Right atrium auricular region (tissue), 2 donors: ENCODE data around the gene TAOK3. TPM values are rescaled to one million over a fixed set of nuclear protein-coding genes. Genes with fewer than 3 reads are reported as not detected.
"Not testable (repeated sequence)": the region's sequence is repeated elsewhere in the genome, so short reads cannot be mapped to it uniquely, and the experiment has no call there.

ENCODE experiments used
- DNase-seq: peaks from one replicate; pipeline ENCODE4 v3.0.0-alpha.2; 2019; ENCODE audit warnings: low spot score
- H3K27ac ChIP-seq, 2 donors: fragments of 200-600 bp; sonication (generic); 1 replicate in 1 of 2; 2 replicates in 1 of 2; pipeline ENCODE4 v1.5.1; 2016 to 2019
- H3K27me3 ChIP-seq, 2 donors: fragments of 200-600 bp; sonication (generic); one replicate each; pipeline versions ENCODE4 v1.5.1 to v1.6.0; 2017 to 2019
- H3K36me3 ChIP-seq: fragments of 200-600 bp; sonication (generic); one replicate; pipeline ENCODE4 v1.5.1; 2016
- H3K4me1 ChIP-seq, 2 donors: fragments of 200-600 bp; sonication (generic); one replicate each; pipeline versions ENCODE4 v1.5.1 to v1.6.0; 2017 to 2019
- H3K4me3 ChIP-seq, 2 donors: fragments of 200-600 bp; sonication (generic); 1 replicate in 1 of 2; 2 replicates in 1 of 2; pipeline ENCODE4 v1.5.1; 2017 to 2019; ENCODE audit warnings: mild to moderate bottlenecking in 1 of 2, moderate library complexity in 1 of 2
- H3K9me3 ChIP-seq, 2 donors: fragments of 200-600 bp; sonication (generic); one replicate each; pipeline ENCODE4 v1.5.1; 2019
- CTCF ChIP-seq, 2 donors: fragments of 200-600 bp; sonication (generic); IDR thresholded peaks; one replicate each; pipeline ENCODE4 v1.5.1; 2019; ENCODE audit warnings: antibody characterized with exemption in 2 of 2
- total RNA-seq, 2 donors: library from RNA; depleted of rRNA; stranded (reverse); fragments of >200 nt; gene quantifications; one replicate each; pipeline ENCODE4 v1.1.0, GENCODE V29; 2016

TAOK3 gene
- total RNA-seq, 2 donors from 2014 or later = 18.1 to 21.1 TPM

GRCh38 chr12:118288174-118288573 is 84.5 kb downstream of the TAOK3 start:
- H3K27me3 ChIP-seq = no peaks in the 10 kb centered on the region
- no peak for TF ChIP-seq CTCF (IDR thresholded peaks at IDR 0.05)
- peaks cover 0 to 5% of the 10 kb centered on the region in 2 donors for H3K4me1 ChIP-seq
- no peaks in the 10 kb centered on the region for H3K36me3 ChIP-seq
- no peaks in the 10 kb centered on the region for H3K9me3 ChIP-seq
- H3K4me3 ChIP-seq = no peak overlapping the region
- no peak overlapping the region for H3K27ac ChIP-seq
- DNase-seq = no peak

DNA sequence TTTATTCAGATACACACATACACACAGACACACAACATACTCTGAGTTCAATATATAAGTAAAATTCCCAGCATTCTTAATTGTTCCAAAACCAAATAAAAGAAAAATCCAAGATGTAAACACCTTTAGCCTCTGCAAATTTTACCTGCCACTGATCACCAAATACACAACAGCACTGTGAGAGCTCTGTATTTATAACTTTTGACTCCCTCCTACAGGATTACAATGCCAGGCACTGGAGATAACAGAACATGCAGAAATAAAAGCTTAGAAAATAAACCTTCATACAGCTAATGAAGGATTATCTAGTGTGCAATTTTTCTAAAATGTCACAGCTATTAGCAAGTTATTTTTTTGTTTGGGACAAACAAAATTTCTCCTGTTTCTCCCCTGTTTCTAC is 85.0 kb downstream of the TAOK3 start:
- no peak overlapping the region for H3K4me3 ChIP-seq

DNA sequence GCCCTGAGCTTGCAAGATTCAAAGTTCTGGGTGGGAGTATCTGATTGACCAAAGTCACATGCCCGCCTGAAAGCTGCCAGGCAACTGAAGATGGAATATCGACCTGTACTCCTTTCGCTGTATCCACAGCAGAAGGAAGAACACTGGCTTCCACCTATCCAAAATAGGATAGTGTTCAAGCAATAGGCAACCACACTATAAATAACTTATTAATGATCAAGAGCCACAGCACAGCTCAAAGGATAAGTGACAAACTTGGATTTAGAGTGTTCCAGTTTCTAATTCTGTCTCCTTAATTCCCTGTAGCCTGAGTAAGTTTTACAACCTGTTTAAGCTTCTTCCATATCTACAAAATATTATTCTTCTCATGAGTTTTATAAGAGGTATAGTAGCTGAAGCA is 89.9 kb downstream of the TAOK3 start:
- H3K4me3 ChIP-seq = no peak overlapping the region
- no peaks in the 10 kb centered on the region for H3K27me3 ChIP-seq
- H3K27ac ChIP-seq = no peak overlapping the region
- H3K4me1 ChIP-seq = no peaks in the 10 kb centered on the region
- no peak for DNase-seq
- no peaks in the 10 kb centered on the region for H3K36me3 ChIP-seq
- H3K9me3 ChIP-seq = no peaks in the 10 kb centered on the region
- TF ChIP-seq CTCF (IDR thresholded peaks at IDR 0.05) = no peak

More for the DNA sequence above, 85.0 kb downstream of the TAOK3 start:
- no peaks in the 10 kb centered on the region for H3K36me3 ChIP-seq
- H3K27me3 ChIP-seq = no peaks in the 10 kb centered on the region
- H3K4me1 ChIP-seq = peaks cover 0 to 5% of the 10 kb centered on the region in 2 donors
- no peaks in the 10 kb centered on the region for H3K9me3 ChIP-seq
- TF ChIP-seq CTCF (IDR thresholded peaks at IDR 0.05) = no peak
- H3K27ac ChIP-seq = no peak overlapping the region
- DNase-seq = no peak

DNA sequence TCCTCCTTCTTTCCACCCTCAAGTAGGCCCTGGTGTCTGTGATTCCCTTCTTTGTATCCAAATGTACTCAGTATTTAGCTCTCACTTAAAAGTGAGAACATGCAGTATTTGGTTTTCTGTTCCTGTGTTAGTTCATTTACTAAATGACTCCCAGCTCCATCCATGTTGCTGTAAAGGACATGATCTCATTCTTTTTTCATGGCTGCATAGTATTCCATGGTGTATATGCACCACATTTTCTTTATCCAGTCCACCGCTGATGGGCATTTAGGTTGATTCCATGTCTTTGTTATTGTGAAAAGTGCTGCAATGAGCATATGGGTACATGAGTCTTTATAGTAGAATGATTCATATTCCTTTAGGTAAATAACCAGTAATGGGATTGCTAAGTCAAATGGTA is 94.4 kb downstream of the TAOK3 start:
- not testable (repeated sequence) for DNase-seq, H3K36me3 ChIP-seq, H3K27ac ChIP-seq, H3K4me3 ChIP-seq, H3K27me3 ChIP-seq, H3K4me1 ChIP-seq, H3K9me3 ChIP-seq

GRCh38 chr12:118274066-118274465 is 98.6 kb downstream of the TAOK3 start:
- Histone ChIP-seq H3K9me3 (no peaks in the 10 kb centered on the region), H3K27me3 (no peaks in the 10 kb centered on the region), H3K4me3 (no peak overlapping the region), H3K4me1 (no peaks in the 10 kb centered on the region), H3K36me3 (no peaks in the 10 kb centered on the region), H3K27ac (no peak overlapping the region)
- DNase-seq = no peak
- no peak for TF ChIP-seq CTCF (IDR thresholded peaks at IDR 0.05)

DNA sequence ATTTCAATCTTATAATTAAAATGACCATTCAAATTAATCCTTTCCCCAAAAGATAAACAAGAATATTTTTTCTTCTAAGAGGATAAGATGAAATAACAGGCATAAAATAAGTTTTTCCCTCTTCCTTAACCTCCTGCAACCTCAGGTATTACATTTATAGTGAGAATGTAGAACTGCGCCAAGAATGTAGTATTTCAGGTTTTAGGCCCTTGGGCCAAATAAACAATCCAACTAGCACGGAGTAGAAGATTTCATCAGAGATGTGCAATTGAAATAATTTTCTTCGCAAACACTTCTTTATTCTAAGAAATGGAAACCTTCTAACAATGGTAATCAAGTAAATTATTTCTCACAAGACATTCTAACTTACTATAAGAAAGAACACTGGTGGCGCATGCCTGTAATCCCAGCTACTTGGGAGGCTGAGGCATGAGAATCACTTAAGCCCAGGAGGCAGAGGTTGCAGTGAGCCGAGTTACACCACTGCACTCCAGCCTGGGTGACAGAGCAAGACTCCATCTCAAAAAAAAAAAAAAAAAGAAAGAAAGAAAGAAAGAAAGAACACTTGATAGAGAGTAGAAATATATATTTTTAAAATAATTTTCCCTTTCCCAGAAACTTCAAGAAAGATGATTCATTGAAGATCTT is 100.8 kb downstream of the TAOK3 start:
- no peak for TF ChIP-seq CTCF (IDR thresholded peaks at IDR 0.05)
- no peak overlapping the region for H3K4me3 ChIP-seq
- H3K27ac ChIP-seq = no peak overlapping the region
- H3K4me1 ChIP-seq = no peaks in the 10 kb centered on the region
- H3K36me3 ChIP-seq = no peaks in the 10 kb centered on the region
- no peaks in the 10 kb centered on the region for H3K9me3 ChIP-seq
- DNase-seq = no peak
- no peaks in the 10 kb centered on the region for H3K27me3 ChIP-seq
